ENCODE results near the gene PRPF19.

- no peak for TF ChIP-seq CTCF (optimal IDR thresholded peaks at IDR 0.05 in 1 of 3, IDR thresholded peaks at IDR 0.05 in 1 of 3, conservative IDR thresholded peaks at IDR 0.05 in 1 of 3; ENCODE audit: extremely low read depth in 1 of 3, insufficient read depth in 2 of 3, low read length in 3 of 3)
- TF ChIP-seq EZH2 (IDR thresholded peaks at IDR 0.05; ENCODE audit: low read length), result no peak
Observed at GRCh38 chr11:60875366-60876167, 30.8 kb downstream of the PRPF19 start.
